Lower lobe of right lung (tissue), 2 donors: Measurements from ENCODE around the gene SBSN. TPM values are rescaled to one million over a fixed set of nuclear protein-coding genes. Genes with fewer than 3 reads are reported as not detected.

Source experiments
- ATAC-seq, 2 donors: fragments of 200-7000 bp; cut with Tn5 transposase; one replicate each; pipeline ENCODE4 v1.9.1; 2020 to 2022; ENCODE audit warnings: mild to moderate bottlenecking in 2 of 2, moderate library complexity in 2 of 2
- DNase-seq: peaks from one replicate; pipeline ENCODE4 v3.0.0-alpha.2; 2020
- H3K27ac ChIP-seq: fragments of 200-600 bp; one replicate; pipeline ENCODE4 v1.8.0; 2022
- H3K27me3 ChIP-seq: fragments of 200-600 bp; one replicate; pipeline ENCODE4 v1.8.0; 2022; ENCODE audit warnings: low read depth
- H3K36me3 ChIP-seq: fragments of 200-600 bp; one replicate; pipeline ENCODE4 v1.8.0; 2022; ENCODE audit warnings: mild to moderate bottlenecking
- H3K4me1 ChIP-seq: fragments of 200-600 bp; one replicate; pipeline ENCODE4 v1.8.0; 2022
- H3K4me3 ChIP-seq: fragments of 200-600 bp; one replicate; pipeline ENCODE4 v1.8.0; 2022; ENCODE audit warnings: mild to moderate bottlenecking
- H3K9me3 ChIP-seq: fragments of 200-600 bp; one replicate; pipeline ENCODE4 v1.8.0; 2022
- intact Hi-C: fragments of 100-400 bp; cut with DNase I; formaldehyde crosslinking; loops from one replicate; pipeline ENCODE4 v1.11.0; 2022
- total RNA-seq: library from RNA; stranded (reverse); fragmentation: NEBNext Ultra II Directional; extraction: Animal tissue kit (Norgen Biotek cat#: 25700); gene quantifications from one replicate; pipeline ENCODE4 v1.2.1, GENCODE V29; 2021
- TF ChIP-seq, protein P1 (sequence below): fragments of 200-600 bp; IDR thresholded peaks from one replicate; pipeline ENCODE4 v1.8.0; 2022; ENCODE audit warnings: antibody characterized with exemption, mild to moderate bottlenecking
- donor health status: DM: no; HTN: yes; CAD: no; lungs with severe emphysema.

SBSN gene
- total RNA-seq, 1 donor from 2014 or later: not detected

DNA sequence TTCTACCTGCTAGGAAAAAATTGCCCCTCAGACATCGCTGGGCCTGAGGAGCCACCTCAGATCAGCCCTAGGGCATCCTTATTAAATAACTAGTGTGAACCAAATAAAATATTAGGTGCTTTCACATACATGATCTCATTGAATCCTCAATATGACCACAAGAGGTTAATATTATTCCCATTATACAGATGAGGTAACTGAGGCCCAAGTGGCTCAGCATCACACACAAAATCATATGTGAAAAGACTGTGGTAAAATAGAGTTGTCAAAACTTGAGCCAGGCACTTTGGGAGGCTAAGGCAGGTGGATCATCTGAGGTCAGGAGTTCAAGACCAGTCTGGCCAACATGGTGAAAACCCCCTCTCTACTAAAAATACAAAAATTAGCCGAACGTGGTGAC is 11.8 kb downstream of the SBSN start:
- intact Hi-C loops: no loop called here
- Histone ChIP-seq H3K9me3 (no peaks in the 10 kb centered on the region), H3K27ac (no peak overlapping the region), H3K27me3 (peaks cover 14% of the 10 kb centered on the region), H3K4me3 (no peak overlapping the region), H3K4me1 (no peaks in the 10 kb centered on the region), H3K36me3 (no peaks in the 10 kb centered on the region)
- TF ChIP-seq, protein P1, sequence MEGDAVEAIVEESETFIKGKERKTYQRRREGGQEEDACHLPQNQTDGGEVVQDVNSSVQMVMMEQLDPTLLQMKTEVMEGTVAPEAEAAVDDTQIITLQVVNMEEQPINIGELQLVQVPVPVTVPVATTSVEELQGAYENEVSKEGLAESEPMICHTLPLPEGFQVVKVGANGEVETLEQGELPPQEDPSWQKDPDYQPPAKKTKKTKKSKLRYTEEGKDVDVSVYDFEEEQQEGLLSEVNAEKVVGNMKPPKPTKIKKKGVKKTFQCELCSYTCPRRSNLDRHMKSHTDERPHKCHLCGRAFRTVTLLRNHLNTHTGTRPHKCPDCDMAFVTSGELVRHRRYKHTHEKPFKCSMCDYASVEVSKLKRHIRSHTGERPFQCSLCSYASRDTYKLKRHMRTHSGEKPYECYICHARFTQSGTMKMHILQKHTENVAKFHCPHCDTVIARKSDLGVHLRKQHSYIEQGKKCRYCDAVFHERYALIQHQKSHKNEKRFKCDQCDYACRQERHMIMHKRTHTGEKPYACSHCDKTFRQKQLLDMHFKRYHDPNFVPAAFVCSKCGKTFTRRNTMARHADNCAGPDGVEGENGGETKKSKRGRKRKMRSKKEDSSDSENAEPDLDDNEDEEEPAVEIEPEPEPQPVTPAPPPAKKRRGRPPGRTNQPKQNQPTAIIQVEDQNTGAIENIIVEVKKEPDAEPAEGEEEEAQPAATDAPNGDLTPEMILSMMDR: no peak
- ATAC-seq (no peak), DNase-seq (no peak)

- H3K36me3 ChIP-seq: no peaks in the 10 kb centered on the region
- peaks cover 12% of the 10 kb centered on the region for H3K4me1 ChIP-seq
- H3K9me3 ChIP-seq: no peaks in the 10 kb centered on the region
- H3K4me3 ChIP-seq: no peak overlapping the region
- peaks cover 24% of the 10 kb centered on the region for H3K27me3 ChIP-seq
- H3K27ac ChIP-seq: no peak overlapping the region
- TF ChIP-seq, protein P1: no peak
- DNase-seq (no peak), ATAC-seq (no peak)
- intact Hi-C loops: no loop called here
Observed at GRCh38 chr19:35514282-35514809, 13.8 kb downstream of the SBSN start.

DNA sequence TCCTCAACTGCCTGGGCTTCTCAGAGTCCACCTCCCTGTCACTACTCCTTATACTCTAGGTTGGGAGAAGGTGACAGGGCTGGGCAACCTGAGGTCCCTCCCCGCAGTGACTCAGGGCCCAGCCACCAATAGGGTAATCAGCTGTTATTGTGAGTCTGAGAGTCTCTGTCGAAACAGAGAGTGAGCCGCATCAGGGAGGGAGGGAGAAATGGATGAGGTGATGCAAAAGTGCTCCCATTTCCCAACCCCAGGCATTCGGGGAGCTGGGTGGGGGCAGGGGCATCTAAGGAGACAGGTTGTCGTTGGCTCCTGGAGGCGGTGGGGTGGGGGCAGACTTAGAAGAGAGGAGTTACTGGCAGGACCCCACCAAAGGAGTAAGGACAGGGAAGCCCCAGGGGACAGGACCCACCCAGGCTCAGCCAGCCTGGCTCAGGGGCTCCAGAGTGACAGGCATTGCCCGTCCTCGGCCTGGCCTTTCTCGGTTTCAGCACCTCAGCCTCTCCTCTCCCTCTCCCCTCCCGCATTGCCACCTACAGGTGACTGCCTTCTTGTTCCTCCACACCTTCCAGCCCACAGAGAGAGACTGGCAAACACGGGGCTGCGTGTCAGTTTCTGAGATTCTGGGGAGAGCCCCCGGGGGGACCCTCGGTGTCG is 14.4 kb downstream of the SBSN start, which contains the start of gene DMKN:
Gene DMKN, minus strand, starts transcription at position 22 of the 654 bp plus-strand sequence. CDS start 174 bp downstream, outside the sequence.
- TF ChIP-seq, protein P1: no peak
- H3K4me3 ChIP-seq: no peak within 1 kb of the TSS
- peaks cover 24% of the 10 kb centered on the region for H3K27me3 ChIP-seq
- intact Hi-C loops: no loop called here
- no peaks in the 10 kb centered on the region for H3K36me3 ChIP-seq
- peaks cover 12% of the 10 kb centered on the region for H3K4me1 ChIP-seq
- no peak for DNase-seq
- no peak within 1 kb of the TSS for H3K27ac ChIP-seq
- no peaks in the 10 kb centered on the region for H3K9me3 ChIP-seq
- ATAC-seq: no peak

DNA sequence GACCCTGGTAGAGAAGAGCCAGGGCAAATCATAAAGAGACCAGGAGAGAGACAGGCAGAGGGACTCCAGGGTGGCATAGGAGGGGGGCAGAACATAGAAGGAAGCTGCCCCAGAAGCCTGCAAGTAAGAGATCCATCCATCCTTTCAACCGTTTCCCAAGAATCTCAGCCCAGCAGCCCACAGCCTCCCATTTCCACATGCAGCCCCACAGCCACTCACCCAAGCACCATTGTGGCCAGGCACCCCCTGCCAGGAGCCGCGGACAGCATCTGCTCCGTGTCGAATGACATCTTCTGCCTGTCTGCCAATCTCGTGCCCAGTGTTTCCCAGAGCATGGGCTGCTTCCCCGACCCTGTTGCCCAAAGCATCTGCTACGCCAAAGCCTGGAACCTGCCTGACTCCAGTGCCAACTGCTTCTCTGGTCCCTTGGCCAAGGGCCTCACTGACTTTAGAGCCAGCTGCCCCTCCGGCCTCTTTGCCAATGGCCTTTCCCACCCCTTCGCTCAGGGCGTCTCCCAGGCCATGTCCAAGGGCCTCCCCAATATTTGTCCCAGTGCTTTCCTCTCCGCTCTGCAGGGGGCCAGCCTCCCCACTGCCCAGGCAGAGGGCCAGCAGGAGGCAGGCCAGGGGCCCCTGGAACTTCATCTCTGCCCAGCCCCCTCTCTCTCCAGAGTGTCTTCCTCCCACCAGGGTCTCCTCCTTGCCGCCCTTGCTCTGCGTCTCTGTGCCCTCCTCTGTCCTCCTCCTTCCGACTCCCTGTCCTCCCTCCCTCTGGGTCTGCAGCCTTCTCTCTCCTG is 15.1 kb downstream of the SBSN start:
- ATAC-seq (no peak), DNase-seq (no peak)
- intact Hi-C loops: no loop called here
- no peak overlapping the region for H3K27ac ChIP-seq
- H3K9me3 ChIP-seq: no peaks in the 10 kb centered on the region
- H3K27me3 ChIP-seq: peaks cover 25% of the 10 kb centered on the region
- H3K36me3 ChIP-seq: no peaks in the 10 kb centered on the region
- TF ChIP-seq, protein P1: no peak
- H3K4me3 ChIP-seq: no peak overlapping the region
- peaks cover 12% of the 10 kb centered on the region for H3K4me1 ChIP-seq

GRCh38 chr19:35511337-35511736 is 16.8 kb downstream of the SBSN start:
- Histone ChIP-seq H3K27ac (no peak overlapping the region), H3K9me3 (no peaks in the 10 kb centered on the region), H3K27me3 (peaks cover 29% of the 10 kb centered on the region), H3K4me3 (no peak overlapping the region), H3K4me1 (peaks cover 12% of the 10 kb centered on the region), H3K36me3 (no peaks in the 10 kb centered on the region)
- no peak for ATAC-seq
- no peak for DNase-seq
- TF ChIP-seq, protein P1: no peak
- intact Hi-C loops: no loop called here
